Measurements from ENCODE around the gene MTFR1L. TPM values are rescaled to one million over a fixed set of nuclear protein-coding genes. Genes with fewer than 3 reads are reported as not detected.

MTFR1L gene
- total RNA-seq, 1 donor from 2014 or later: 74.3 TPM

DNA sequence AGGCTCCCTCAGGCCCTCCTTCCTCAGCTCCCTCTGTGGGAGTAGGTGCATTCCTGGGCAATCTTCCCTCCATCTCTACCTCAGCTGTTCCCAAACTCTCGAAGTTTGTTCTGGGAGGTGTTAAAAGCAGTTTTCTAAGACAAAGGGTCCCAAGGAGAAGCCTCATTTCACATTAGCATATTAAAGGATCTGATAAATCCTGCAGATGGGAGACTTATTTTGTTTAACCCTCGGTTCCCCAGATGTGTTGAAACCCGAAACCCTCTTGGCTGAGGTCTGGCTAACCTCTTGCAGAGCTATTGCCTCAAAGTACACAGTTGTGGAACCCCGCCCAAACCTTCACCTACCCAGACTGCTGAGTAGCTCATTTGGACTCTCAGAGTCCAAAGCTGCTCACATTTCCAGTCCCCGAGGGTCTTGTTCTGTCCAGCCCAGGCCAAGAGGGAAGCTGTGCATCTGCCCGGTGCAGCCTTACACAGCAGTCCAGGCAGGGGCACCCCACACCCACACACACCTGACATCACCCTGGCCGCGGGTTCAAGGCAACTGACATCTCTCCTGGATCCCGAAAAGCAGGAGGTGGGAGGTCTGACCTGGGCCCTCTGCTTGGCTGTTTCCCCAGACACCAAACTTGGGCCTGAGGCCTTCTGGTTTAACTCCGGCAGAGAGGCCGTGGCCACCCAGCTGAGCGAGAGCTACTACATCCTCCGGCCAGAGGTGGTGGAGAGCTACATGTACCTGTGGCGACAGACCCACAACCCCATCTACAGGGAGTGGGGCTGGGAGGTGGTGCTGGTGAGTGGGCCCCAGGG lies 39.2 kb upstream of the MTFR1L start:
- H3K4me1 Mint-ChIP-seq: peaks cover 23% of the 10 kb centered on the region
- H3K27me3 Mint-ChIP-seq (ENCODE audit: low read depth): peaks cover 30% of the 10 kb centered on the region
- H3K27ac Mint-ChIP-seq: no peak overlapping the region

DNA sequence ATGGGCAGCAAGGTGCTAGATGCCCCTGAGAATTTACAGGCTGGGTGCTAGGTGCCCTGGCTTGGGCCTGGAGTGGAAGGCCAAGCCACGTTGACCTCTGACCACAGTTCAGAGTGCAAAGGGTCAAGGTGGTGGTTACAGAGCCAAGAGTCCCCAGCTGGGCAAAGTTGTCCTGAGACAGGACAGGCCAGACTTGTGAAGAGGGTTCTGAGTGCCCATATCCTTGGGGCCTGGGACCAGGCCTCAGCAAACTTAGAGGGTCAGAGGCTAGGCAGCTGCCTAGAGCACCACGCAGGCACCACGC lies 38.7 kb upstream of the MTFR1L start:
- no peak overlapping the region for H3K27ac Mint-ChIP-seq
- peaks cover 28% of the 10 kb centered on the region for H3K27me3 Mint-ChIP-seq (ENCODE audit: low read depth)
- no peak for TF ChIP-seq CTCF (IDR thresholded peaks at IDR 0.05; ENCODE audit: unreplicated experiment)
- H3K36me3 Mint-ChIP-seq: no peaks in the 10 kb centered on the region
- no peak for DNase-seq (ENCODE audit: low spot score in 2 of 2, unreplicated experiment in 2 of 2)
- H3K4me1 Mint-ChIP-seq: peaks cover 21% of the 10 kb centered on the region
- H3K4me3 Mint-ChIP-seq: no peak overlapping the region
- no peaks in the 10 kb centered on the region for H3K9me3 Mint-ChIP-seq

More for the DNA sequence above, 39.2 kb upstream of the MTFR1L start:
- TF ChIP-seq CTCF (IDR thresholded peaks at IDR 0.05; ENCODE audit: unreplicated experiment): no peak
- H3K4me3 Mint-ChIP-seq: no peak overlapping the region
- H3K36me3 Mint-ChIP-seq: no peaks in the 10 kb centered on the region
- H3K9me3 Mint-ChIP-seq: no peaks in the 10 kb centered on the region
- no peak for DNase-seq (ENCODE audit: low spot score in 2 of 2, unreplicated experiment in 2 of 2)

DNA sequence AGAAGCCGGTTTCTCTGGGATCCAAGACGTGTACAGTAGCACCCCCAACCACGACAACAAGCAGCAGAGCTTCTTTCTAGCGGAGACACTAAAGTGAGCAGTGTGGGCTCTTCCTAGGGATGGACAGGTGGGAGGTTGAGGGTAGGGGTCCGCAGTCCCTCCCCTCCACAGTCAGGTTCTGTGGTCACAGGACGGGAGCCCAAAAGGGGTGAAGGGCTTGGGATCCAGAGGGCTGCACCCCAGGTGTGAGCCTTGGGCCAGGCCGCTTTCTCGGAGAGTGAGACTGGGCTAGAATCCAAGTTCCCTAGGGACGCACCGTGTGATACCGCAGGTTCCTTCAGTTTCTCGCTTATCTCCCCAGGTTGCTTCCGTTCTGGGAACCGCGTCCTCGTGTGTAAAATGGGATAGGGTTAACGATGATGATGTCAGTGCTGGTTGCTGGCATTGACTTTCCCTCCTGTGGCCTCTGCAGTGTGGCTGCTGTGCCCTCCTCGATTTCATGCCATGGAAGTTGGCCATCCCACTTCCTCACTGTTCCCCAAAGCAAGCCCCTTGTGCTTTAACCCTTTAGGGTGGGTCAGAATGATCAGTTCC lies 37.0 kb upstream of the MTFR1L start:
- no peak overlapping the region for H3K27ac Mint-ChIP-seq
- DNase-seq (ENCODE audit: low spot score in 2 of 2, unreplicated experiment in 2 of 2): no peak
- no peak overlapping the region for H3K4me3 Mint-ChIP-seq
- H3K36me3 Mint-ChIP-seq: no peaks in the 10 kb centered on the region
- peaks cover 21% of the 10 kb centered on the region for H3K4me1 Mint-ChIP-seq
- peaks cover 17% of the 10 kb centered on the region for H3K27me3 Mint-ChIP-seq (ENCODE audit: low read depth)
- H3K9me3 Mint-ChIP-seq: no peaks in the 10 kb centered on the region
- no peak for TF ChIP-seq CTCF (IDR thresholded peaks at IDR 0.05; ENCODE audit: unreplicated experiment)

- no peak overlapping the region for H3K4me3 Mint-ChIP-seq
- peaks cover 20% of the 10 kb centered on the region for H3K4me1 Mint-ChIP-seq
- H3K36me3 Mint-ChIP-seq: no peaks in the 10 kb centered on the region
- no peak for TF ChIP-seq CTCF (IDR thresholded peaks at IDR 0.05; ENCODE audit: unreplicated experiment)
- no peak overlapping the region for H3K27ac Mint-ChIP-seq
- no peaks in the 10 kb centered on the region for H3K9me3 Mint-ChIP-seq
- no peak for DNase-seq (ENCODE audit: low spot score in 2 of 2, unreplicated experiment in 2 of 2)
- H3K27me3 Mint-ChIP-seq (ENCODE audit: low read depth): peaks cover 9% of the 10 kb centered on the region
These were observed 35.1 kb upstream of the MTFR1L start for GRCh38 chr1:25784575-25785051.

DNA sequence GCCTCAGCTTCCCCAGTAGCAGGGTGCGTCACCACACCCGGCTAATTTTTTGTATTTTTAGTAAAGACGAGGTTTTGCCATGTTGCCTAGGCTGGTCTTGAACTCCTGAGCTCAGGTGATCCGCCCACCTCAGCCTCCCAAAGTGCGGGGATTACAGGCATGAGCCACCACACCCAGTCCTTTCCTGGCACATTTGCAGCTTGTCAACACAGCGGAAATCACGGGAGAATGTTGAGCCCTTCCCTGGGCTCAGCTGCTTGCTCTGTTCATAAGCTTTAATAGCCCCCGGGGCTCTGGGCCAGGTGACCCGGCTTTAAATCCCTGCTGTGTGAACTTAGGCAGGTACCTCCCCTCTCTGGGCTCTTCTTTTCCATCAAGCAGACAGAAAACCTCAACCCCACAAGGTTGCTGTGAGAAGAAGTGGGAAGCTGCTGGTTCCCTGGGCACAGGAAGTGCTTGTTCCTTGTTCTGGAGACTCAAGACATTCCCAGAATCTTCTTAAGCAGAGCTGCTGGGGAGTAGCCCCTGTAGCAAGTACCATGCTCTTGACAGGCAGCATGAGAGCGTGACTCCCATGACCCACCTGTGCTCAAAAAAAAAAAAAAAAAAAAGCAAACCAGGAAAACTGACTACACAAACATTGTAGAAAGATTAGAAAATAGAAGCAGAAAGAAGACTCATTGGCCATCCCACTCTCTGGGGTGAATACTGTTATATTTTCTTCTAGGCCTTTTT lies 34.3 kb upstream of the MTFR1L start:
- no peak overlapping the region for H3K4me3 Mint-ChIP-seq
- TF ChIP-seq CTCF (IDR thresholded peaks at IDR 0.05; ENCODE audit: unreplicated experiment): no peak
- H3K9me3 Mint-ChIP-seq: no peaks in the 10 kb centered on the region
- peaks cover 11% of the 10 kb centered on the region for H3K4me1 Mint-ChIP-seq
- H3K27me3 Mint-ChIP-seq (ENCODE audit: low read depth): peaks cover 13% of the 10 kb centered on the region
- no peak for DNase-seq (ENCODE audit: low spot score in 2 of 2, unreplicated experiment in 2 of 2)
- no peak overlapping the region for H3K27ac Mint-ChIP-seq
- H3K36me3 Mint-ChIP-seq: no peaks in the 10 kb centered on the region
